Endothelial cell of umbilical vein (primary cell): ENCODE results near the gene PSMA7. TPM values are rescaled to one million over a fixed set of nuclear protein-coding genes. Genes with fewer than 3 reads are reported as not detected.

ENCODE experiments used
- BruUV-seq: library from RNA; stranded (reverse); fragments of 400-500 nt; replicated peaks from 2 replicates; lab custom pipeline; 2021; lab: Mats Ljungman, UMichigan
- CTCF ChIA-PET: fragments of 300-600, 350-600 bp; sonication (Branson Sonifier 250); formaldehyde crosslinking; loops from one replicate; lab custom pipeline; 2021; ENCODE audit warnings: antibody characterized with exemption, inconsistent platforms; lab: Charles Lee
- POLR2A ChIA-PET: fragments of 300-600, 350-600 bp; sonication (Branson Sonifier 250); formaldehyde crosslinking; loops from one replicate; lab custom pipeline; 2021; ENCODE audit warnings: antibody characterized with exemption, inconsistent platforms; lab: Charles Lee
- DNase-seq: peaks from one replicate; pipeline ENCODE4 v3.0.0-alpha.2; 2011; ENCODE audit warnings: low read depth, low spot score
- FAIRE-seq: peaks from 2 replicates; lab custom pipeline; 2011; peaks lifted over from hg19 to GRCh38; lab: Jason Lieb, UNC
- H2AFZ ChIP-seq: 2 replicates; pipeline ENCODE4 v1.6.0; 2012; ENCODE audit warnings: low read depth, low read length, control low read depth, inconsistent platforms
- H3K27ac ChIP-seq: 2 replicates; pipeline ENCODE4 v1.5.1; 2011; ENCODE audit warnings: low read depth, mild to moderate bottlenecking, control low read depth, low read length, moderate library complexity; ENCODE audit not compliant: insufficient read depth
- H3K27me3 ChIP-seq, 2 experiments: 2 replicates each; pipeline versions ENCODE4 v1.6.0 to v1.6.1; 2011; ENCODE audit warnings: low read length in 2 of 2, mixed read lengths in 1 of 2; ENCODE audit not compliant: control insufficient read depth in 2 of 2, insufficient read depth in 2 of 2
- H3K36me3 ChIP-seq, 2 experiments: 2 replicates in 1 of 2; 3 replicates in 1 of 2; pipeline ENCODE4 v1.5.1; 2011; ENCODE audit warnings: low read length in 2 of 2, mild to moderate bottlenecking in 1 of 2, moderate library complexity in 1 of 2; ENCODE audit not compliant: control insufficient read depth in 2 of 2, insufficient read depth in 2 of 2; ENCODE audit errors: extremely low read depth in 1 of 2
- H3K4me1 ChIP-seq: 3 replicates; pipeline ENCODE4 v1.5.1; 2011; ENCODE audit warnings: mild to moderate bottlenecking, low read length; ENCODE audit not compliant: control insufficient read depth, insufficient read depth; ENCODE audit errors: extremely low read depth
- H3K4me2 ChIP-seq: 2 replicates; pipeline ENCODE4 v1.6.1; 2011; ENCODE audit warnings: low read length, control low read depth, mixed read lengths; ENCODE audit not compliant: insufficient read depth
- H3K4me3 ChIP-seq, 3 experiments: fragments of 200-600 bp in 1 of 3; sonication (generic), shearing (Covaris generic) in 1 of 3; replicated peaks in 1 of 3; 2 replicates each; pipeline ENCODE4 v1.5.1; 2011 to 2016; ENCODE audit warnings: control low read depth in 3 of 3, low read length in 3 of 3, mild to moderate bottlenecking in 2 of 3, inconsistent platforms in 1 of 3, low read depth in 1 of 3, moderate library complexity in 1 of 3; ENCODE audit not compliant: insufficient read depth in 1 of 3
- H3K79me2 ChIP-seq: 2 replicates; pipeline ENCODE4 v1.6.0; 2012; ENCODE audit warnings: low read length, inconsistent platforms; ENCODE audit not compliant: control insufficient read depth, insufficient read depth
- H3K9ac ChIP-seq: replicated peaks from 2 replicates; pipeline ENCODE3; 2011; ENCODE audit warnings: low read length, control low read depth; ENCODE audit not compliant: insufficient read depth; ENCODE audit errors: extremely low read depth
- H3K9me1 ChIP-seq: replicated peaks from 3 replicates; pipeline ENCODE4 v1.6.0; 2011; ENCODE audit warnings: mild to moderate bottlenecking, low read length; ENCODE audit not compliant: control insufficient read depth, insufficient read depth; ENCODE audit errors: extremely low read depth
- H3K9me3 ChIP-seq: replicated peaks from 2 replicates; pipeline ENCODE4 v1.5.1; 2012; ENCODE audit warnings: low read length, inconsistent platforms; ENCODE audit not compliant: control insufficient read depth, insufficient read depth
- H4K20me1 ChIP-seq: replicated peaks from 2 replicates; pipeline ENCODE3; 2011; ENCODE audit warnings: mild to moderate bottlenecking, low read length; ENCODE audit not compliant: control insufficient read depth, insufficient read depth; ENCODE audit errors: extremely low read depth
- EZH2 ChIP-seq: IDR thresholded peaks from 2 replicates; pipeline ENCODE4 v1.6.1; 2012; ENCODE audit warnings: borderline replicate concordance, low read depth, mild to moderate bottlenecking, moderate library complexity, low read length, inconsistent platforms; ENCODE audit not compliant: severe bottlenecking
- FOS ChIP-seq: IDR thresholded peaks from 2 replicates; pipeline ENCODE4 v1.6.1; 2011; ENCODE audit warnings: mild to moderate bottlenecking, low read length, moderate library complexity, borderline replicate concordance; ENCODE audit not compliant: insufficient read depth
- GATA2 ChIP-seq: IDR thresholded peaks from 2 replicates; pipeline ENCODE4 v1.7.0; 2011; ENCODE audit warnings: low read depth, mild to moderate bottlenecking, moderate library complexity, mixed read lengths, low read length; ENCODE audit not compliant: insufficient read length, insufficient read depth
- JUN ChIP-seq: IDR thresholded peaks from 2 replicates; pipeline ENCODE4 v1.6.1; 2011; ENCODE audit warnings: borderline replicate concordance, low read depth; ENCODE audit not compliant: insufficient read length, insufficient read depth
- MYC ChIP-seq: IDR thresholded peaks from one replicate; pipeline ENCODE4 v1.6.1; 2011; ENCODE audit warnings: mild to moderate bottlenecking, low read depth, low read length
- POLR2A ChIP-seq: IDR thresholded peaks from 2 replicates; pipeline ENCODE4 v1.6.1; 2012; ENCODE audit warnings: low read depth, mild to moderate bottlenecking, control low read depth, low read length
- POLR2AphosphoS5 ChIP-seq: IDR thresholded peaks from 2 replicates; pipeline ENCODE4 v1.6.1; 2012; ENCODE audit warnings: low read depth, mild to moderate bottlenecking, control low read depth, low read length, moderate library complexity; ENCODE audit not compliant: insufficient read depth
- dilution Hi-C: fragments of 300-500 bp; cut with MboI; formaldehyde crosslinking; loops from one replicate; pipeline ENCODE4 v1.15.0; 2019; ENCODE audit warnings: low sequenced_read_pairs; ENCODE audit not compliant: extremely low pct_ligation_motif_present
- intact Hi-C: fragments of 100-400 bp; cut with micrococcal nuclease; formaldehyde crosslinking; loops from one replicate; pipeline ENCODE4 v1.10.0; 2022
- polyA plus RNA-seq, 4 experiments: library from polyadenylated mRNA; depleted of rRNA in 3 of 4; stranded (reverse) in 3 of 4; unstranded in 1 of 4; fragments of >200 nt; gene quantifications; 2 replicates each; pipeline versions ENCODE4 v1.2.1 to v1.2.3, GENCODE V29; 2011 to 2012; ENCODE audit warnings: missing spikeins in 1 of 4
- total RNA-seq: library from RNA; stranded (reverse); gene quantifications from 2 replicates; pipeline ENCODE4 v1.2.3, GENCODE V29; 2021
- TF ChIP-seq, protein P1 (sequence below), 2 donors: IDR thresholded peaks; 1 replicate in 1 of 2; 2 replicates in 1 of 2; pipeline ENCODE4 v1.5.1; 2011; ENCODE audit warnings: low read length in 2 of 2, mild to moderate bottlenecking in 2 of 2, moderate library complexity in 2 of 2, control low read depth in 1 of 2, inconsistent platforms in 1 of 2, low read depth in 1 of 2; ENCODE audit not compliant: insufficient read depth in 1 of 2; ENCODE audit errors: extremely low read depth in 1 of 2
- TF ChIP-seq, protein P2 (sequence below): IDR thresholded peaks from 2 replicates; pipeline ENCODE4 v1.6.1; 2011; ENCODE audit not compliant: insufficient read depth, insufficient read length

Gene PSMA7
- total and polyA plus RNA-seq, 2 donors (not counting 3 experiments of a cell fraction or from before 2014, with no cell fraction given), result 393 to 826 TPM

- Histone ChIP-seq H3K4me1 (no peaks in the 10 kb centered on the region), H3K4me3 (no peak overlapping the region), H3K9me3 (no peaks in the 10 kb centered on the region), H2AFZ (no peak overlapping the region), H3K9ac (no peak overlapping the region), H3K27ac (no peak overlapping the region), H3K36me3 (peaks cover 11 to 47% of the 10 kb centered on the region in 2 experiments), H3K4me2 (no peak overlapping the region), H3K79me2 (peaks cover 8% of the 10 kb centered on the region), H3K27me3 (no peaks in the 10 kb centered on the region), H4K20me1 (no peaks in the 10 kb centered on the region), H3K9me1 (no peaks in the 10 kb centered on the region)
- ChIA-PET CTCF (no interaction called here), POLR2A (no interaction called here)
- intact Hi-C loops (no loop called here), dilution Hi-C loops (no loop called here)
- DNase-seq (no peak), FAIRE-seq (no peak)
- BruUV-seq, result no TSS peak
- no peak for TF ChIP-seq MYC
- no peak for TF ChIP-seq GATA2
- TF ChIP-seq, protein P1, sequence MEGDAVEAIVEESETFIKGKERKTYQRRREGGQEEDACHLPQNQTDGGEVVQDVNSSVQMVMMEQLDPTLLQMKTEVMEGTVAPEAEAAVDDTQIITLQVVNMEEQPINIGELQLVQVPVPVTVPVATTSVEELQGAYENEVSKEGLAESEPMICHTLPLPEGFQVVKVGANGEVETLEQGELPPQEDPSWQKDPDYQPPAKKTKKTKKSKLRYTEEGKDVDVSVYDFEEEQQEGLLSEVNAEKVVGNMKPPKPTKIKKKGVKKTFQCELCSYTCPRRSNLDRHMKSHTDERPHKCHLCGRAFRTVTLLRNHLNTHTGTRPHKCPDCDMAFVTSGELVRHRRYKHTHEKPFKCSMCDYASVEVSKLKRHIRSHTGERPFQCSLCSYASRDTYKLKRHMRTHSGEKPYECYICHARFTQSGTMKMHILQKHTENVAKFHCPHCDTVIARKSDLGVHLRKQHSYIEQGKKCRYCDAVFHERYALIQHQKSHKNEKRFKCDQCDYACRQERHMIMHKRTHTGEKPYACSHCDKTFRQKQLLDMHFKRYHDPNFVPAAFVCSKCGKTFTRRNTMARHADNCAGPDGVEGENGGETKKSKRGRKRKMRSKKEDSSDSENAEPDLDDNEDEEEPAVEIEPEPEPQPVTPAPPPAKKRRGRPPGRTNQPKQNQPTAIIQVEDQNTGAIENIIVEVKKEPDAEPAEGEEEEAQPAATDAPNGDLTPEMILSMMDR (IDR thresholded peaks at IDR 0.05; ENCODE audit: extremely low read depth in 1 of 2, insufficient read depth in 1 of 2, low read depth in 1 of 2, low read length in 2 of 2), result no peak
- TF ChIP-seq, protein P2, sequence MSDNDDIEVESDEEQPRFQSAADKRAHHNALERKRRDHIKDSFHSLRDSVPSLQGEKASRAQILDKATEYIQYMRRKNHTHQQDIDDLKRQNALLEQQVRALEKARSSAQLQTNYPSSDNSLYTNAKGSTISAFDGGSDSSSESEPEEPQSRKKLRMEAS, result no peak
- no peak for TF ChIP-seq POLR2AphosphoS5
- TF ChIP-seq JUN, result no peak
- no peak for TF ChIP-seq POLR2A
- no peak for TF ChIP-seq FOS
- no peak for TF ChIP-seq EZH2
These were observed 20.3 kb upstream of the PSMA7 start for GRCh38 chr20:62163485-62163865.
